Neural progenitor cell (in vitro differentiated cells): ENCODE measurements around the gene IFI44L. TPM values are rescaled to one million over a fixed set of nuclear protein-coding genes. Genes with fewer than 3 reads are reported as not detected.

ENCODE experiments used
- DNase-seq: peaks from one replicate; pipeline ENCODE4 v3.0.0-alpha.2; 2016; ENCODE audit warnings: low spot score
- H2AFZ ChIP-seq: fragments of 200-600 bp; sonication (generic); replicated peaks from 2 replicates; pipeline ENCODE4 v1.6.1; 2016; ENCODE audit warnings: antibody characterized with exemption
- H3F3A ChIP-seq: fragments of 200-600 bp; sonication (generic); 2 replicates; pipeline ENCODE4 v1.6.1; 2016; ENCODE audit warnings: antibody characterized with exemption, low read depth
- H3K27ac ChIP-seq: fragments of 200-600 bp; sonication (generic); 2 replicates; pipeline ENCODE4 v1.5.1; 2016; ENCODE audit warnings: mild to moderate bottlenecking
- H3K27me3 ChIP-seq: fragments of 200-600 bp; sonication (generic); 2 replicates; pipeline ENCODE4 v1.6.1; 2016; ENCODE audit warnings: mild to moderate bottlenecking, moderate library complexity
- H3K36me3 ChIP-seq: fragments of 200-600 bp; sonication (generic); 2 replicates; pipeline ENCODE4 v1.5.1; 2016
- H3K4me1 ChIP-seq: fragments of 200-600 bp; sonication (generic); 2 replicates; pipeline ENCODE4 v1.6.1; 2016; ENCODE audit warnings: mixed run types
- H3K4me2 ChIP-seq: fragments of 200-600 bp; sonication (generic); 2 replicates; pipeline ENCODE4 v1.6.1; 2016
- H3K4me3 ChIP-seq: fragments of 200-600 bp; sonication (generic); 2 replicates; pipeline ENCODE4 v1.5.1; 2016
- H3K79me2 ChIP-seq: fragments of 200-600 bp; sonication (generic); 2 replicates; pipeline ENCODE4 v1.6.1; 2016; ENCODE audit warnings: low read depth
- H3K9ac ChIP-seq: fragments of 200-600 bp; sonication (generic); 2 replicates; pipeline ENCODE4 v1.6.1; 2016
- H3K9me3 ChIP-seq: fragments of 200-600 bp; sonication (generic); 2 replicates; pipeline ENCODE4 v1.5.1; 2016; ENCODE audit warnings: low read depth
- H4K20me1 ChIP-seq: fragments of 200-600 bp; sonication (generic); 2 replicates; pipeline ENCODE4 v1.6.1; 2016; ENCODE audit warnings: low read depth
- H3K27ac Mint-ChIP-seq: 3 replicates; pipeline ENCODE4 v1.8.0; 2021; ENCODE audit warnings: mixed read lengths
- H3K27me3 Mint-ChIP-seq: 2 replicates; pipeline ENCODE4 v1.8.0; 2022; ENCODE audit warnings: low read depth, mild to moderate bottlenecking, inconsistent platforms, moderate library complexity, mixed read lengths; ENCODE audit not compliant: insufficient read depth
- H3K36me3 Mint-ChIP-seq: 3 replicates; pipeline ENCODE4 v1.8.0; 2021; ENCODE audit warnings: mixed read lengths
- H3K4me1 Mint-ChIP-seq: 3 replicates; pipeline ENCODE4 v1.8.0; 2021; ENCODE audit warnings: mixed read lengths
- H3K4me3 Mint-ChIP-seq: 3 replicates; pipeline ENCODE4 v1.8.0; 2021; ENCODE audit warnings: mild to moderate bottlenecking, moderate library complexity, mixed read lengths
- H3K9me3 Mint-ChIP-seq: 3 replicates; pipeline ENCODE4 v1.8.0; 2020; ENCODE audit warnings: mixed read lengths
- CTCF ChIP-seq: fragments of 200-600 bp; sonication (generic); IDR thresholded peaks from 2 replicates; pipeline ENCODE4 v1.5.1; 2017; ENCODE audit warnings: antibody characterized with exemption, mild to moderate bottlenecking
- EZH2 ChIP-seq: fragments of 200-600 bp; sonication (generic); IDR thresholded peaks from 2 replicates; pipeline ENCODE4 v1.6.1; 2017; ENCODE audit warnings: antibody characterized with exemption, mild to moderate bottlenecking, moderate library complexity
- EZH2phosphoT487 ChIP-seq: fragments of 200-600 bp; sonication (generic); IDR thresholded peaks from 2 replicates; pipeline ENCODE4 v1.6.1; 2017; ENCODE audit warnings: antibody characterized with exemption
- total RNA-seq: library from RNA; depleted of rRNA; stranded (reverse); fragments of >200 nt; gene quantifications from 2 replicates; pipeline ENCODE4 v1.2.3, GENCODE V29; 2015; ENCODE audit warnings: low replicate concordance

IFI44L gene
- total RNA-seq, 1 donor from 2014 or later, result not detected

DNA sequence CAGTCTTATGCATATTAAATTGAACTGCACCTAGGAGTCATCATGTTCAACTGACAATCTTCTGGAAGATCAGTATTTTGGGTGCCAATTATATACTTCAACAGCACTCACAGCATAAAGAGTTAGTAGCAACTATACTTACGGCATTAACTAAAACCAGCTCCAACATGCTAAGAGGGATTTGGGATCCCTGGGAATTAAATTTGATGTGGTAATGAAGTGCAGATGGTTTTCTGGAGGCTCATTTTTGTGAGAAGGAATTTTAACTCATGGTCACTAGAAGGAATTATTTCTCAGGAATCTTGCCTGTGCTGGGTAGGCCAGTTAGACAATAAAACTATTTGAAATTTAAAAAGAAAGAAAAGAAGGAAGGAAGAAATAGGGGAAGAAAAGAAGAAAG, 47.7 kb downstream of the IFI44L start:
- no peak for DNase-seq
- no peak overlapping the region for H3K4me3 Mint-ChIP-seq
- Histone ChIP-seq H3K9ac (no peak overlapping the region), H3F3A (no peaks in the 10 kb centered on the region), H3K4me2 (no peak overlapping the region), H3K4me3 (no peak overlapping the region), H2AFZ (no peak overlapping the region), H4K20me1 (no peaks in the 10 kb centered on the region), H3K4me1 (no peaks in the 10 kb centered on the region), H3K36me3 (no peaks in the 10 kb centered on the region), H3K79me2 (no peaks in the 10 kb centered on the region), H3K27ac (no peak overlapping the region), H3K9me3 (no peaks in the 10 kb centered on the region), H3K27me3 (peaks cover 32% of the 10 kb centered on the region)
- no peak for TF ChIP-seq EZH2
- TF ChIP-seq CTCF, result no peak
- no peak for TF ChIP-seq EZH2phosphoT487
- no peaks in the 10 kb centered on the region for H3K27me3 Mint-ChIP-seq
- no peaks in the 10 kb centered on the region for H3K9me3 Mint-ChIP-seq
- no peaks in the 10 kb centered on the region for H3K36me3 Mint-ChIP-seq
- no peaks in the 10 kb centered on the region for H3K4me1 Mint-ChIP-seq
- H3K27ac Mint-ChIP-seq, result no peak overlapping the region

DNA sequence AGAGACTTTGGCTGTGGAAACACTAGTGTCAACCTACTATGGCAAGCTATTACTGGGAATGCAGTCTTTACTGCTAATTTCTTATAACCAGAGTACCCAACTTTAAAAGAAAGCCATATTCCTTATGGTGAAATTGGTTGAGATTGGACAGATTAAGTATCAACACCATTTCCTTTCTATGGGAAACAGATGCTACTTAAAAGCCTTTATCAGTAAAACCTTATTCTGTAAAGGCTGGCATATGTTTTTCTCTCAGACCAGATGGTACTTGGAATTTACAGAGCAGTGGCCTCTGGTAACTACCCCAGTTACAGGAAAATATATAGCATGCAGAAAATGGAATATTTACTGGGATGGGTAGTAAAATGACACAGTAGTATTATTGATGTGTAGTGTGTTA, 48.2 kb downstream of the IFI44L start:
- Histone ChIP-seq H3K27me3 (peaks cover 27% of the 10 kb centered on the region), H3K4me1 (no peaks in the 10 kb centered on the region), H3K9ac (no peak overlapping the region), H2AFZ (no peak overlapping the region), H3K4me2 (no peak overlapping the region), H4K20me1 (no peaks in the 10 kb centered on the region), H3K27ac (no peak overlapping the region), H3K79me2 (no peaks in the 10 kb centered on the region), H3K36me3 (no peaks in the 10 kb centered on the region), H3K9me3 (no peaks in the 10 kb centered on the region), H3K4me3 (no peak overlapping the region), H3F3A (no peaks in the 10 kb centered on the region)
- no peak for DNase-seq
- no peaks in the 10 kb centered on the region for H3K9me3 Mint-ChIP-seq
- H3K4me1 Mint-ChIP-seq, result no peaks in the 10 kb centered on the region
- H3K4me3 Mint-ChIP-seq, result no peak overlapping the region
- H3K27ac Mint-ChIP-seq, result no peak overlapping the region
- TF ChIP-seq EZH2phosphoT487 (no peak), CTCF (no peak), EZH2 (no peak)
- H3K36me3 Mint-ChIP-seq, result no peaks in the 10 kb centered on the region
- no peaks in the 10 kb centered on the region for H3K27me3 Mint-ChIP-seq

DNA sequence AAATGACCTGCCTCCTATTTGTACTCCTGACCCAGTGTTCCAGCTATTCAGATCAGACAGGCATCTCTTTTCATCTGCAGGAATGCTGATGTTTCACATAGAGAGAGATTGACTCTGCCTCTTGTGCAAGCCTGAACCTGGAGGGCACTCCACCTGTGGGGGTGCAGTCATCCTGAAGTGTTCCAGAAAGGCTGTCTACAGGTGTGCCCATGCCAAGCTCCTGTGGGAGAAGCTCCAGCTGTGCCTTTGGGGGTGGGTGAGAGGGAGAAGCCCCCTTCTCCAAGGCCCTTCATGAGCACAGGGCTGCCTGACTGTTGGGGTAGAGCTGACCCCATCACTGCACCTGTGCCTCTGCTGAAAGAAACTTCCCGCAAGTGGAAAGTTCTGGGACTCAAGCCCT, 52.2 kb downstream of the IFI44L start:
- Histone ChIP-seq H3K4me1 (no peaks in the 10 kb centered on the region), H3K9me3 (no peaks in the 10 kb centered on the region), H2AFZ (no peak overlapping the region), H4K20me1 (no peaks in the 10 kb centered on the region), H3K79me2 (no peaks in the 10 kb centered on the region), H3K36me3 (no peaks in the 10 kb centered on the region), H3K27me3 (peaks cover 5% of the 10 kb centered on the region), H3K9ac (no peak overlapping the region), H3K4me2 (no peak overlapping the region), H3K4me3 (no peak overlapping the region), H3K27ac (no peak overlapping the region), H3F3A (no peaks in the 10 kb centered on the region)
- Mint-ChIP-seq H3K27me3 (no peaks in the 10 kb centered on the region), H3K9me3 (no peaks in the 10 kb centered on the region), H3K27ac (no peak overlapping the region), H3K36me3 (no peaks in the 10 kb centered on the region), H3K4me3 (no peak overlapping the region), H3K4me1 (no peaks in the 10 kb centered on the region)
- no peak for DNase-seq
- no peak for TF ChIP-seq CTCF
- no peak for TF ChIP-seq EZH2
- no peak for TF ChIP-seq EZH2phosphoT487
